PC-3 (cell line): ENCODE results near the gene TEX51. TPM values are rescaled to one million over a fixed set of nuclear protein-coding genes. Genes with fewer than 3 reads are reported as not detected.

ENCODE experiments used
- ATAC-seq: fragments of 200-7000 bp; cut with Tn5 transposase; 2 replicates; pipeline ENCODE4 v1.9.1; 2020; ENCODE audit warnings: mild to moderate bottlenecking, moderate library complexity
- BruUV-seq: library from RNA; stranded (reverse); fragments of 400-500 nt; replicated peaks from 2 replicates; lab custom pipeline; 2021; lab: Mats Ljungman, UMichigan
- CTCF ChIA-PET: fragments of 300-600 bp; sonication (Branson Sonifier 250); formaldehyde crosslinking; loops from one replicate; lab custom pipeline; 2022; ENCODE audit warnings: antibody characterized with exemption; lab: Charles Lee
- POLR2A ChIA-PET: fragments of 300-600 bp; sonication (Branson Sonifier 250); formaldehyde crosslinking; loops from one replicate; lab custom pipeline; 2022; ENCODE audit warnings: antibody characterized with exemption; ENCODE audit not compliant: unreplicated experiment; lab: Charles Lee
- DNase-seq: peaks from one replicate; pipeline ENCODE4 v3.0.0-alpha.2; 2015
- H2AFZ ChIP-seq: fragments of 300-600 bp; sonication (generic); 2 replicates; pipeline ENCODE4 v1.6.0; 2016; ENCODE audit warnings: antibody characterized with exemption, low read length
- H3F3A ChIP-seq: fragments of 300-600 bp; sonication (generic); one replicate; pipeline ENCODE4 v1.6.0; 2017; ENCODE audit warnings: antibody characterized with exemption, low read length, control low read depth, mild to moderate bottlenecking; ENCODE audit not compliant: unreplicated experiment
- H3K27ac ChIP-seq: fragments of 300-600 bp; sonication (generic); 2 replicates; pipeline ENCODE4 v1.5.1; 2016; ENCODE audit warnings: mild to moderate bottlenecking, low read length
- H3K27me3 ChIP-seq: fragments of 300-600 bp; sonication (generic); 2 replicates; pipeline ENCODE4 v1.6.1; 2016; ENCODE audit warnings: low read length, mixed read lengths
- H3K36me3 ChIP-seq: fragments of 300-600 bp; sonication (generic); 2 replicates; pipeline ENCODE4 v1.6.1; 2016; ENCODE audit warnings: low read depth, mixed run types, low read length, mixed read lengths
- H3K4me1 ChIP-seq: fragments of 300-600 bp; sonication (generic); 2 replicates; pipeline ENCODE4 v1.5.1; 2016; ENCODE audit warnings: low read length; ENCODE audit not compliant: insufficient read depth
- H3K4me2 ChIP-seq: fragments of 300-600 bp; sonication (generic); 2 replicates; pipeline ENCODE4 v1.6.0; 2016; ENCODE audit warnings: low read length
- H3K4me3 ChIP-seq: fragments of 300-600 bp; sonication (generic); 2 replicates; pipeline ENCODE4 v1.5.1; 2016; ENCODE audit warnings: mild to moderate bottlenecking, low read length, mixed read lengths
- H3K79me2 ChIP-seq: fragments of 300-600 bp; sonication (generic); 2 replicates; pipeline ENCODE4 v1.6.1; 2017; ENCODE audit warnings: low read length, mixed read lengths
- H3K9ac ChIP-seq: fragments of 300-600 bp; sonication (generic); 2 replicates; pipeline ENCODE4 v1.6.0; 2016; ENCODE audit warnings: mild to moderate bottlenecking, low read length
- H3K9me2 ChIP-seq: fragments of 300-600 bp; sonication (generic); replicated peaks from 2 replicates; pipeline ENCODE4 v1.6.1; 2016; ENCODE audit warnings: mixed run types, low read length, mixed read lengths
- H3K9me3 ChIP-seq: fragments of 300-600 bp; sonication (generic); 2 replicates; pipeline ENCODE4 v1.6.1; 2016; ENCODE audit warnings: low read length, mixed read lengths
- H4K20me1 ChIP-seq: fragments of 300-600 bp; sonication (generic); 2 replicates; pipeline ENCODE4 v1.6.1; 2016; ENCODE audit warnings: low read length, mixed read lengths
- CTCF ChIP-seq: fragments of 300-600 bp; sonication (generic); conservative IDR thresholded peaks from 2 replicates; pipeline ENCODE4 v1.5.1; 2017; ENCODE audit warnings: antibody characterized with exemption, low read depth, mild to moderate bottlenecking, low read length
- EZH2 ChIP-seq: fragments of 300-600 bp; sonication (generic); IDR thresholded peaks from one replicate; pipeline ENCODE4 v1.6.1; 2017; ENCODE audit warnings: antibody characterized with exemption, mild to moderate bottlenecking, low read length; ENCODE audit not compliant: unreplicated experiment
- EZH2phosphoT487 ChIP-seq: fragments of 300-600 bp; sonication (generic); IDR thresholded peaks from 2 replicates; pipeline ENCODE4 v1.6.1; 2018; ENCODE audit warnings: mild to moderate bottlenecking, antibody characterized with exemption, low read length, borderline replicate concordance
- intact Hi-C: fragments of 100-400 bp; cut with micrococcal nuclease; formaldehyde crosslinking; loops from 2 replicates; pipeline ENCODE4 v1.9.0; 2023
- total RNA-seq: library from RNA; depleted of rRNA; stranded (reverse); fragments of >200 nt; gene quantifications from 2 replicates; pipeline ENCODE4 v1.2.3, GENCODE V29; 2014

The TEX51 gene
- total RNA-seq, 1 experiment from 2014 or later: not detected

GRCh38 chr2:126888046-126888445, 10.6 kb upstream of the TEX51 start:
- Histone ChIP-seq H3K9ac (no peak overlapping the region), H3K79me2 (no peaks in the 10 kb centered on the region), H3K36me3 (no peaks in the 10 kb centered on the region), H3K4me3 (no peak overlapping the region), H3K9me2 (no peaks in the 10 kb centered on the region), H3F3A (no peaks in the 10 kb centered on the region), H4K20me1 (no peaks in the 10 kb centered on the region), H3K27ac (no peak overlapping the region), H3K4me2 (no peak overlapping the region), H3K27me3 (peaks cover 39% of the 10 kb centered on the region), H3K4me1 (no peaks in the 10 kb centered on the region), H3K9me3 (no peaks in the 10 kb centered on the region), H2AFZ (no peak overlapping the region)
- DNase-seq (no peak), ATAC-seq (no peak)
- BruUV-seq: no TSS peak
- ChIA-PET POLR2A (no interaction called here), CTCF (no interaction called here)
- TF ChIP-seq EZH2 (no peak), EZH2phosphoT487 (no peak), CTCF (no peak)
- intact Hi-C loops: no loop called here

GRCh38 chr2:126889071-126889470, 9.6 kb upstream of the TEX51 start:
- H2AFZ ChIP-seq: no peak overlapping the region
- no peaks in the 10 kb centered on the region for H3K79me2 ChIP-seq
- H3K36me3 ChIP-seq: no peaks in the 10 kb centered on the region
- no peaks in the 10 kb centered on the region for H4K20me1 ChIP-seq
- no peak for ATAC-seq
- intact Hi-C loops: no loop called here
- no peak overlapping the region for H3K9ac ChIP-seq
- peaks cover 39% of the 10 kb centered on the region for H3K27me3 ChIP-seq
- H3K27ac ChIP-seq: no peak overlapping the region
- TF ChIP-seq CTCF (no peak), EZH2 (no peak), EZH2phosphoT487 (no peak)
- BruUV-seq: no TSS peak
- no peak overlapping the region for H3K4me3 ChIP-seq
- no peak for DNase-seq
- H3K9me3 ChIP-seq: no peaks in the 10 kb centered on the region
- H3K4me1 ChIP-seq: no peaks in the 10 kb centered on the region
- H3K4me2 ChIP-seq: no peak overlapping the region
- ChIA-PET CTCF (no interaction called here), POLR2A (no interaction called here)
- no peaks in the 10 kb centered on the region for H3K9me2 ChIP-seq
- H3F3A ChIP-seq: no peaks in the 10 kb centered on the region

GRCh38 chr2:126889496-126890135, 9.1 kb upstream of the TEX51 start:
- intact Hi-C loops: no loop called here
- H3K27ac ChIP-seq: no peak overlapping the region
- no peak for ATAC-seq

More at GRCh38 chr2:126889496-126890135, 9.1 kb upstream of the TEX51 start:
- H3K4me1 ChIP-seq: no peaks in the 10 kb centered on the region
- H3K36me3 ChIP-seq: no peaks in the 10 kb centered on the region
- H3K4me2 ChIP-seq: no peak overlapping the region
- no peak for TF ChIP-seq EZH2phosphoT487
- no peak for TF ChIP-seq EZH2
- TF ChIP-seq CTCF: no peak
- no peaks in the 10 kb centered on the region for H4K20me1 ChIP-seq
- ChIA-PET POLR2A (no interaction called here), CTCF (no interaction called here)
- H3F3A ChIP-seq: no peaks in the 10 kb centered on the region
- no peaks in the 10 kb centered on the region for H3K79me2 ChIP-seq
- H3K27me3 ChIP-seq: peaks cover 42% of the 10 kb centered on the region
- no peak overlapping the region for H2AFZ ChIP-seq
- no peak overlapping the region for H3K9ac ChIP-seq
- DNase-seq: no peak
- no peaks in the 10 kb centered on the region for H3K9me2 ChIP-seq
- no peak overlapping the region for H3K4me3 ChIP-seq
- BruUV-seq: no TSS peak
- H3K9me3 ChIP-seq: no peaks in the 10 kb centered on the region
